Measurements from ENCODE around the gene PUS7L. TPM values are rescaled to one million over a fixed set of nuclear protein-coding genes. Genes with fewer than 3 reads are reported as not detected.

The PUS7L gene, protein sequence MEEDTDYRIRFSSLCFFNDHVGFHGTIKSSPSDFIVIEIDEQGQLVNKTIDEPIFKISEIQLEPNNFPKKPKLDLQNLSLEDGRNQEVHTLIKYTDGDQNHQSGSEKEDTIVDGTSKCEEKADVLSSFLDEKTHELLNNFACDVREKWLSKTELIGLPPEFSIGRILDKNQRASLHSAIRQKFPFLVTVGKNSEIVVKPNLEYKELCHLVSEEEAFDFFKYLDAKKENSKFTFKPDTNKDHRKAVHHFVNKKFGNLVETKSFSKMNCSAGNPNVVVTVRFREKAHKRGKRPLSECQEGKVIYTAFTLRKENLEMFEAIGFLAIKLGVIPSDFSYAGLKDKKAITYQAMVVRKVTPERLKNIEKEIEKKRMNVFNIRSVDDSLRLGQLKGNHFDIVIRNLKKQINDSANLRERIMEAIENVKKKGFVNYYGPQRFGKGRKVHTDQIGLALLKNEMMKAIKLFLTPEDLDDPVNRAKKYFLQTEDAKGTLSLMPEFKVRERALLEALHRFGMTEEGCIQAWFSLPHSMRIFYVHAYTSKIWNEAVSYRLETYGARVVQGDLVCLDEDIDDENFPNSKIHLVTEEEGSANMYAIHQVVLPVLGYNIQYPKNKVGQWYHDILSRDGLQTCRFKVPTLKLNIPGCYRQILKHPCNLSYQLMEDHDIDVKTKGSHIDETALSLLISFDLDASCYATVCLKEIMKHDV
- 1 to 10 TPM; 6.8 to 9.1 TPM for total RNA-seq
- long read RNA-seq, full-length matches to known transcripts: 1 of 3 reads
- long read RNA-seq, partial matches to known transcripts: 2 of 3 reads
- long read RNA-seq, other reads (novel, unspliced or antisense): 0 of 3 reads

DNA sequence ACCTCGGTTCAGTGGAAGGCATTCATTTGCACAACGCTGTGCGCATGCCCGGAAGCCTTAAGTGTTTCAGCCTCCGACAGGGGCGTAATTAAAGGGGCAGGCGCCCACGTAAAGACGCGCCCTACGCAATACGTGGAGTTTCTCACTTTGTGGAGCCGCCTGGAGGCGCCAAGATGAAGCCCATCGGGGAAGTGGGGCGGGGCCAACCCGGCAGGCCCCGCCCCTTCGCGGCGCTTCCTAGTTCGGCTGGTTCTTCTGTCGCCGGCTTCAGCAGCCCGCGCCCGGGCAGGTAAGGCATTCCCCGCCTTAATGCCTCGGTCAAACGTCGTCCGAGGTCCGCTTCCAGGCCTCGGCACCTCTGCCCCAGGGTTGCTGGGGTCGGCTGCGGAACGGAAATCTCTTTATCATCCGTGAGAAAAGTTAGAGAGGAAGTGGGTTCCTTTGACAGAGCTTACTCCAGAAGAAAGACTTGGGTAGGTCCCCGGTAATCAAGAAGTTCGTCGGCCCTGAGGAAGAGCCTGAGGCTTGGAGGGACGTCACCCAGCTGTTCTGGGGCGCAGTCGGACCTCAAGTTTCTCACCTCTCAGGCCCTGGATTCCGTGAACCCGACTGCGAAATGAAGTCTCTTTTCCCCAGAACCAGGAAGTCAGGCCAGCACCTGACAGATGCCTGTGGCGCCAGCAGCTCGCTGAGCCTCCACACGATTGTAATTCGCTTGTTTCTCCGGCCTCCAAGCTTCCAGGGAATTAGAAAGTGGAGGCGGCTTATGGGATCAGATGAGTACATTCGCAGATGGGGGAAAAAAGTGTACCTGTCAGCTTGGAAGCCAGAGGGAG, at the start of gene PUS7L, which contains the start of gene IRAK4:
TSS of gene PUS7L (minus strand) at position 63 of the 836 bp plus-strand sequence. CDS start 3,545 bp downstream, outside the sequence.
TSS of gene IRAK4 (plus strand) at position 224 of the 836 bp plus-strand sequence. CDS start 9,161 bp downstream, outside the sequence.
- ATAC-seq (peak; percentile 99 to 100), DNase-seq (peak; percentile 98)
- intact Hi-C loops (cut with DNase I): loop anchor here in 1 of 2 donors (5.0 kb wide), 1 partner anchor 48 kb away; the partner anchor contains the start of gene TWF1

DNA sequence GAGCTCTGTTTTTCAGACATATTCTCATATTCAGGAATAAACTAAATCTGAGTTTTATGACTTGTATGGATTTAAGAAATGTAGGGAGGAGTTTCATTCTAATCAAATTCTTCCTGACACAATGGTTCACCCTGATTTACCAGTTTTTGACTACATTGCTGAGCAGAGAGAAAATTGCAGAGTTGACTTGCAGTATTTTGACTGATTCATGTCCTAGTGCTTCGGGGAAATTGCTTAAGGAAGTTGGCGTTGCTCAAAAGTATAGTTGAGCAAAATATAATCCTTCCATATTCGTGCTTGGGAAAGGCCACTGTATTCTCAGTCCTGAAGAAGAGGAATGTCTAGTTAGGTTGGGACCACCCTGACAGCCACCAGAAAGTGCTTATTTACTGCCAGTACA, 48.8 kb upstream of the PUS7L start:
- intact Hi-C loops (cut with DNase I): loop anchor here in 1 of 2 donors (2.0 to 5.0 kb wide), 3 partner anchors 29 to 75 kb away; partner anchors contain the start of genes IRAK4, PUS7L and TMEM117
- ATAC-seq: no peak
- no peak for DNase-seq

DNA sequence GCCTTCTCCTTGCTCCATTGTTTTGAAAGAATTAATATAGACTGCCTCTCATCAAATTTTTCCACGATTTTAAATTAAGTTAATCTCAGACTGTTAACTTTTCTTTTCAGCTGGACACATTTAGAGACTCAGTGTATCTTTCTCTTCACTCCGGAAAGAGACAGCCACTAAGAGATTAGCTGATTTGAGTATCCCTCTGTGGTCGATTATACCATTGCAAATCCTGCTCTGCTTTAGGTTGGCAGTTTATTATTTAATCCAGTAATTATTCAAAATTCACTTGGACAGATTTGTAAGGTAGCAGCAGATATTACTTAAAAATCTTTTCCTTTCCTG, 48.1 kb upstream of the PUS7L start:
- DNase-seq (no peak), ATAC-seq (no peak)
- intact Hi-C loops (cut with DNase I): loop anchor here in 1 of 2 donors (2.0 to 5.0 kb wide), 3 partner anchors 30 to 76 kb away; partner anchors contain the start of genes IRAK4, PUS7L and TMEM117

DNA sequence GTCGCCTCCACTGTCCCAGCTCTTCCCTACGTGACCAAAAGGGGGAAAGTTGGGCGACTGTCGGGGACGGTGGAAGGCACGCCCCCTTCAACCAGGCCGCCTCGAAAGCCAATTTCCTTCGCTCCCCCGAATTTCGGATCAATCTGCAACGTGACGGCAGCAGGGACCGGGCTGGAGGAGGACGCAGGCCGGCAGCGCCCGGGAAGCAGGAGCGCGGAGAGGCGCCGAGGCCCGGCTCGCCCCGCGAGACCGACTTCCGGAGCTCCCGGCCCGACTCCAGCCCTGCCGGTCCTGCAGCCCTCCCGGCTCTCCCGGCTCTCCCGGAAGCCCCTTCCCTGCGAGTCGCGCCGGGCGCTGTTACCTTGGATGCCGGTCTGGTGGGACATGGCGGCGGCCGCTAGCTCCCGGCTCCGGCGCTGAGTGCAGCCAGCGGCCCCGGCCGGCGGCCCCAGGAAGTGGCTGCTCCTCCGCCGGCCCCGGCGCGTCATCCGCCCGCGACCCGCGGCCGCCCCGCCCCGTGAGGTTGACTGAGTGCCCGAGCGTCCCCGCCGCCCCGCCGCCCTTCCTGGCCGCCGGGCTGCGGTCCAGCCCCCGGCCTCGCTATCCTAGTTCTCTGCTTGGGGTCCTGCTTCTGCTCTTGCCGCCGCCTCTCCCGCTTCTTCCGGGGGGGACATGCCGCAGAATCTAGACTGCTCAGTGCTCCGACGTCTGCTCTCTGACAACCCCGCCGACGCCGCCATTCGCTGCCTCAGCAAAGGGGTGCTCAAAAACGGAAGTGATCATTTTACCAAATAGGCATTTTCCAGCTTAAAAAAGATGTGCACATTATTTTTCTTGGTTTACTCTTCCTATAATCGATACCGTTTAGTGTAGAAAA, 47.5 kb upstream of the PUS7L start, which contains the start of gene TWF1:
TSS of gene TWF1 (minus strand) at position 458 of the 877 bp plus-strand sequence. CDS start at position 386, 72 bp downstream.
- intact Hi-C loops (cut with DNase I): loop anchor here in 1 of 2 donors (2.0 to 5.0 kb wide), 3 partner anchors 31 to 76 kb away; partner anchors contain the start of genes IRAK4, PUS7L and TMEM117
- DNase-seq (peak; percentile 92), ATAC-seq (peak; percentile 99 to 100)

DNA sequence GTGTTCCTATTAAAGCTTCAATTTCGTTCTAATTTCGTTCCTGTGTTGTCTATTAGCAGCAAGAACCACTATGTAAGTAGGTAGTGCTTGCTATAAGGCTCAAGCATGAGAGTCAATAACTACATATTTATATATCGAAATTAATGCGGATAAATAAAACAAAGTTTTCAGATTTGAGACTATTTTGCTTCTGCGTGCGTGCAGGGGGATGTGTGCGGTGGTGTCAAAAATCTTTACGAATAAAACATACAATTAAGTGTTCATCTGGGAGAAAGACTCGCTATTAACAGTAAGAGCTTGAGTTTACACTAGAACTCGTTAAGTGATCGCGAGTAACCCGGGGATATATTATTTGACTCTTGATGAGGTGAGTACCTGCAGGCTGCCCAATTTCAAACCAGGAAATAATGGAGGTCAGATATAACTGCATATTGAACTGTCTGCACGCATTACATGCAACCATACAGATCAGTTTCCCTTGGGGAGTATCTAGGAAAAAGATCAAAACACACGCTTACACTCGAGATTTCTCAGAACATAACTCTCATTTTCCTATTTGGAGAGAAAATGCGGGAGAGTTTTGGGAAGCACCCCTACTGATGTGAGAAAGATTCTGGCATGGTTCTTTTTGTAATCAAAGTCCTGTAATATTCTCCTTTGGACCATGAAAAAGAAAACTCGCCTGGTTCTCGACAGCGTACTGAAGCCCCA, 46.7 kb upstream of the PUS7L start:
- ATAC-seq: peak in 1 of 2 donors; percentile 7
- no peak for DNase-seq
- intact Hi-C loops (cut with DNase I): loop anchor here in 1 of 2 donors (5.0 kb wide), 2 partner anchors 48 to 77 kb away; partner anchors contain the start of genes IRAK4 and PUS7L

DNA sequence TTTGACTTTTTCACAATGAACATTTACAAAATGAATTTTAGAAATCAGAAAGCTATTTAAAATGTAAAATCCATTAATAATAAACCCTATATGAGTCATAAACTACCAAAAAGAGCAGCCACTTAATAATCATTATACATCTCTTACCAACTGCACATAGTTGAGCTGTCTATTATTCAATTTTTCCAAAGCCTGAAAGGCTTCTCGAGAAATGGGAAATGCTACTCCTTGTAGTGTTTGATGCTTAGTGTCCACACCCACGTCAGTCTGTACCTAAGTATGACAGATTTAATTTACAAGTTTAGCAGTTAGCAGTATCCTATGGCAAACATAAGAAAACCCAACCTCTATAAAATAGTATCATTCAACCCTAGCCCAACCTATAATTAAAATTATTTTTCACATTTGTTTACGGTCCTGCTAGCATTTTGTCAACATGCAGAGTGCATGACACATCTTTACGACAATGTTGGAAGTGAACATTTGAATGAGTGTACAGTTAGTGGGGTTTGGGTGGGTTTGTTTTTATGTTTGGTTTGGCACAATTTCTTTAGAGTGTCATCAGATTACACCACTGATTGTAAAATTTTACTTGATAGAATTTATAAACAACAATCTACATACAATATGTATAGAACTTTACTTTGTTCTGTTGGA, 39.1 kb upstream of the PUS7L start:
- intact Hi-C loops (cut with DNase I): no loop called here
- no peak for DNase-seq
- no peak for ATAC-seq

DNA sequence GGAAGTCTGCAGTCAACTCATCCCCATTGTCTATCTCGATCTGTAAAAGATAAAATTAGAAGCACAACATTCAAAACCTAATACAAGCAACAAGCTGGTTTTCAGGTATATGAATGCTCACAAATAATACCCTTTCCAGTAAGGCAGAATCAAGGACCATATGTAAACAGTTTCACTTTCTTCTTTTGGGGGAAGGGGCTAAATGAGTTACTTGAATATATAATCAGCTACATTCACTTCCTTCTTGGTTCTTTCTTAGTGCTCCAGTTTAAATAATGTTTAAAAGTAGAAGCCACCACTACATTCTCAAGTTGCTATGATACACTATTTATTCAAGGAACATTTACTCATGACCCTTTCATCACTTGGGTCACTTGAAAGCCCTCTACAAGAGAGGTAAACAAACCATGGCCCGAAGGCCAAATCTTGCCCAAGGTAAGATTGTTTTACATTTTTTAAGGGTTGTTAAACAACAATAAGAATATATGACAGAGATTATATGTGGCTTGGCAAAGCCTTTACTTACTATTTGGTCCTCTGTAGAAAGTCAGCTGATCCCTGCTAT, 37.2 kb upstream of the PUS7L start:
- DNase-seq: no peak
- intact Hi-C loops (cut with DNase I): no loop called here
- ATAC-seq: no peak

DNA sequence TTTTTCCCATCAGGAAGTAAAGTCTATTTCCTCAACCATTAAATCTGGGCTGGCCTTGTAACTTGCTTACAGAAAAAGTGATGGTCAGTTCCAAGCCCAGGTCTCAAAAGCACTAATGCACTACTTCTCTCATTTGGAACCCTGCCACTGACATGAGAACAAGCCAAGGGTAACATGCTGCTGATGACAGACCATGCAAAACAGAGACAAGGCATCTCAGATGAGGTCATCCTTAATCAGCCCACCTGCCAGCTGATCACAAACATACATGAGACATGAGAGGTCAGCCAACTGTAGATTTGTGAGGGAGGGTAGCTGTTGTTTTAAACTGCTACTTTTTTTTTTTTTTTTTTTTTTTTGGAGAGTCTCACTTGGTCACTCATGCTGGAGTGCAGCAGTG, 31.4 kb upstream of the PUS7L start:
- intact Hi-C loops (cut with DNase I): no loop called here
- ATAC-seq: peak in 1 of 2 donors; percentile 59

DNA sequence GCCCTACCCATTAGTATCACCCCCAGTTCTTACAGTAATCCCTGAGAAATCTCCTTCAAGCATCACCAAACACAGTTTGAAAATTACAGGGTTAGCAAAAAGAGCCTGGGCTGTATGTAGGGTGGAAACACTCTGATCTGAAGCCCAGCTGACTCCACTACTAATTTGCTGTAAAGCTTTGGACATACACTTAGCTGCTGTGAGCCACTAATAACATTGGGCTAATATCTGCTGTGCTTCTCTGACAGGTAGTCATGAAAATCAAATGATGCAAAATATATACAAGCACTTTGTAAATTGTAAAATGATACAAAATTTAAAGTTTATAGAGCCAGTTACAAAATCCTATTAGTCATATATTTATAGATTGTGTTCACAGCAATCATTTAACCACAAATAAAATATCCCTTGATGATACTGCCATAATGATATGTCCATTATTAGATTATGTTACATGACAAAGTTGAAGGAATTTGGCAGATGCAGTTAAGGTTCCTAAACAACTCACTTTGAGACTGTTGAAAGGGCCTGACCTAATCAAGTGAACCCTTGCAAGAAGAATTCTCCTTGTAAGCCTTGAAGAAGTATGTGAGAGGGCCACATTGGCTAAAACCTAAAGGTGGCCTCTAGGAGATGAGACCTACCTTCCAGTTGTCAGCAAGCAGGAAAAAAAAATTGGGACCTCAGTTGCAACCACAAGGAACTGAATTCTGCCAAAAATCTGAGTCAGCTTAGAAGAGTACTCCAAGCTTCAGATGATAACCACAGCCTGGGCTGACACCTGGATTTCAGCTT, 28.5 kb upstream of the PUS7L start:
- no peak for ATAC-seq
- no peak for DNase-seq
- intact Hi-C loops (cut with DNase I): no loop called here

More for the DNA sequence above, 31.4 kb upstream of the PUS7L start:
- no peak for DNase-seq

DNA sequence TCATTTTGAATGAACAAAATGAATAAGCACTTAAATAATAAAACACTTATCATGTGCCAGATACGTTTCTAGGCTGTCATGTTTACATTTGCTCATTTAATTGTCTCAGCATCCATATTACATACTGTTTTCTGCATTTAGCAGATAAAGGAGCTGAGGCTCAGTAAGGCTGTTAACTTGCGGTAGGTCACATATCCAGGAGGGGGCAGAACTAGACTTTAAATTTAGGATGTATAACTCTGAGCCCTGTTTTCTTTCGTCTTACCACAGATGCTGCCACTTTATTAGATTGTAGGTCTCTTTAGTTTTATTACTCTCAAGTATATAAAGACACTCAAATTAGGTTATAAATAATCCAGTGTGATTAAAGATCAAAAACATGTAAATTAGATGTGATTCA, 17.9 kb upstream of the PUS7L start:
- intact Hi-C loops (cut with DNase I): loop anchor here in 1 of 2 donors (5.0 kb wide), 1 partner anchor 106 kb away; no protein-coding TSS in a partner anchor
- DNase-seq (no peak), ATAC-seq (no peak)

DNA sequence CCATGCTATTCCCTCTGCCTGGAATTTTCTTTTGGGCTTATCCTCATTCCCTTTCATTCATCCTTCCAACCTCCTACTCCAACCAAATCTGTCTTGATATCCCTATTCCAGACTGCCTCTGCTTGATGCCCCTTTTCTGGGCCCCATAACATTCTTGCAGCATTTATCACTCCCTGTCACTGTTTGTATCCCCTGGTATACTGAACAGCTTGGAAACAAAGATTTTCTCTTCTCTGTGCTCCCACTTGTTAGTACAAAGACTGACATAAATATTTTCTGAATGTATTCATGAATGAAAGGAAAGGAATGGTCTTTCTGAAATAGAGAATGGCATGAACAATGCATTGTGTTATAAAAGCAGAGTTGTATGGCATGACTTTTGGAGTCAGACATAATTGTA, 7.7 kb upstream of the PUS7L start:
- intact Hi-C loops (cut with DNase I): no loop called here
- DNase-seq (no peak), ATAC-seq (no peak)

DNA sequence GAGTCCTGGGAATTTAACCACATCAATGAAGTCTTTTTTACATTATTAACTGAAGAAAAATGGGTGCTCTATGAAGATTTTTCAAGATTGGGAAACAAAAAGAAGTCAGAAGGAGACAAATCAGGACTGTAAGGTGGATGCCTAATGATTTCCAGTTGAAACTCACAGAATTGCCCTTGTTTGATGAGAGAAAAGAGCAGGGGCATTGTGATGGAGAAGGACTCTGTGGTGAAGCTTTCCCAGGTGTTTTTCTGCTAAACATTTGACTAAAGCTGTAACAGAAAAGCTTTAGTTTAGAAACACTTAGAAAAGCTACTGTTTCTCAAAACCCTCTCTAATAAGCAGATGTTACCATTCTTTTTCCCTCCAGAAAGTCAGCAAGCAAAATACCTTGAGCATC, 5.9 kb upstream of the PUS7L start:
- intact Hi-C loops (cut with DNase I): no loop called here
- ATAC-seq (no peak), DNase-seq (no peak)

DNA sequence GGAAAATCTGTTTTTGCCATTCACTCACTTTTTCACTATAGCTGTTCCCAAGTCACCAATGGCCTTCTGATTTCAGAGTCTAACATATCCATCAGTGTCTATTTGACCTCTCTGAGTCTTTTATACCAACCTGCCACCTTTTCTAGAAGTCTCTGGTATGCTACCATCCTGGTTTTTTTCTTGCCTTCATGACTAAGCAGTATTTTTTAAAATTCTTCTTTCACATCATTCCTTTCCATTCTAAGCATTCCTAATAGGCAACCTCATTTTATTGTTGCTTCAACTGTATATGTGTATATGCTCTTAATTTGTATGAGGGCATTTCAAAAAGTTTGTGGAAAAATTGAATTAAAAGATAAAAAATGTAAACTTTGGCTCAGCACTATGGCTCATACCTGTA, 5.2 kb upstream of the PUS7L start:
- intact Hi-C loops (cut with DNase I): no loop called here
- DNase-seq (no peak), ATAC-seq (no peak)

DNA sequence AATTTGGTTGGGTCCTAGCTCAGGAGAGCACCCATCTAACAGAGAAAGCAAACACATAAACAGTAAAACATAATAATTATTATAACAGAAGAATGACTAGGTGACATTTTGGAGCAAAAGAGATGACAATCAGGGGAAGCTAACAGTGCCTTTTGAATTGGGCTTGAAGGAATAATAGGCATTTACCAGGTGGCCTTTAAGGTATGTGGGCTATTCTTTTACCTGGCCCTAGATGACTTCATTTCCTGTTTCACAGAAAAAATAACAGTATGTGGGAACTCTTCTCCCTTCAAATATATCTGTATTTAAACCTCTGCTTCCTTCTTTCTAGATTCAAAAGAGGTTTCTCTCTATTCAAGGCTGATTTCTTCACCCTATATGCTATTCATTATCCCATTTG, 4.0 kb upstream of the PUS7L start:
- DNase-seq (no peak), ATAC-seq (no peak)
- intact Hi-C loops (cut with DNase I): no loop called here

DNA sequence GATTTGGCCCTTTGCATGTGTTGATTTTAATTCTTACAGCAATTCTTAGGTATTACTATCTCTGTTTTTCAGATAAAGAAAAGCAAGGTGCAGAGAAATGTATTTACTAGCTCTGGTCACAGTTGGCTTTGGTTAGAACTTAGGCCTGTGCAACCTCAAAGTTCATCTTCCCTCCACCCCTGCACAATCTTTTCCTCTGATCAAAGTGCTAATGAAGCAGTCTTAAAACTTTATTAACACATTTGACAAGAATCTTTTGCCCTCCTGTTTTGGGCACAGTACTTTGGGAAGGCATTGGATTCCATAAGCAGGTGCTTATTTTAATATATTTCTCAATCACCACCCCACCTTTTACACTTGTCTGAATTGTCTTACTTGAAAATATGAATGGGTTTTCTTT, 2.9 kb upstream of the PUS7L start:
- DNase-seq (no peak), ATAC-seq (no peak)
- intact Hi-C loops (cut with DNase I): no loop called here
